WTC11 (cell line): ENCODE data around the gene IL9R. TPM values are rescaled to one million over a fixed set of nuclear protein-coding genes. Genes with fewer than 3 reads are reported as not detected.
"Not testable (repeated sequence)": the region's sequence is repeated elsewhere in the genome, so short reads cannot be mapped to it uniquely, and the experiment has no call there.

Experiments
- ATAC-seq: fragments of 200-7000 bp; cut with Tn5 transposase; 2 replicates; pipeline ENCODE4 v1.10.0; 2021; ENCODE audit warnings: mild to moderate bottlenecking, moderate library complexity
- CTCF ChIA-PET: fragments of 300-600 bp; sonication (Branson Sonifier 250); formaldehyde crosslinking; loops from one replicate; lab custom pipeline; 2021; ENCODE audit warnings: antibody characterized with exemption; lab: Charles Lee
- POLR2A ChIA-PET: fragments of 350-600 bp; sonication (Branson Sonifier 250); formaldehyde crosslinking; loops from one replicate; lab custom pipeline; 2021; ENCODE audit warnings: antibody characterized with exemption; lab: Charles Lee
- DNase-seq: peaks from one replicate; pipeline ENCODE4 v3.0.0; 2021; ENCODE audit warnings: low spot score
- H3K27ac Mint-ChIP-seq: 2 replicates; pipeline ENCODE4 v1.8.0; 2021; ENCODE audit warnings: mixed read lengths
- H3K27me3 Mint-ChIP-seq: 2 replicates; pipeline ENCODE4 v1.8.0; 2021; ENCODE audit warnings: low read depth, mild to moderate bottlenecking, moderate library complexity, mixed read lengths
- H3K36me3 Mint-ChIP-seq: 2 replicates; pipeline ENCODE4 v1.8.0; 2021; ENCODE audit warnings: mixed read lengths
- H3K4me1 Mint-ChIP-seq: 2 replicates; pipeline ENCODE4 v1.8.0; 2022; ENCODE audit warnings: mixed read lengths
- H3K4me3 Mint-ChIP-seq: 2 replicates; pipeline ENCODE4 v1.8.0; 2021; ENCODE audit warnings: mild to moderate bottlenecking, moderate library complexity, mixed read lengths
- H3K9me3 Mint-ChIP-seq: 2 replicates; pipeline ENCODE4 v1.8.0; 2021; ENCODE audit warnings: mixed read lengths
- CBFB ChIP-seq: sonication (generic); formaldehyde crosslinking; IDR thresholded peaks from 2 replicates; pipeline ENCODE4 v1.8.1; 2022; ENCODE audit warnings: mild to moderate bottlenecking, low read depth, missing genetic modification reagents
- CREM ChIP-seq: sonication (generic); formaldehyde crosslinking; IDR thresholded peaks from 2 replicates; pipeline ENCODE4 v1.8.1; 2022; ENCODE audit warnings: mild to moderate bottlenecking, missing genetic modification reagents, moderate library complexity
- ESRRA ChIP-seq: sonication (generic); formaldehyde crosslinking; IDR thresholded peaks from 2 replicates; pipeline ENCODE4 v1.8.1; 2022; ENCODE audit warnings: mild to moderate bottlenecking, missing genetic modification reagents, borderline replicate concordance
- GTF2I ChIP-seq: fragments of 250-450 bp; sonication (Bioruptor Pico); conservative IDR thresholded peaks from 2 replicates; pipeline ENCODE4 v1.4.0; 2021; ENCODE audit warnings: mild to moderate bottlenecking
- KAT7 ChIP-seq: sonication (generic); formaldehyde crosslinking; IDR thresholded peaks from 2 replicates; pipeline ENCODE4 v1.8.1; 2023; ENCODE audit warnings: missing genetic modification reagents, mild to moderate bottlenecking, borderline replicate concordance
- NFYB ChIP-seq: sonication (generic); formaldehyde crosslinking; conservative IDR thresholded peaks from 2 replicates; pipeline ENCODE4 v1.8.0; 2022; ENCODE audit warnings: low read depth, missing genetic modification reagents
- NR3C1 ChIP-seq: sonication (generic); formaldehyde crosslinking; conservative IDR thresholded peaks from 2 replicates; pipeline ENCODE4 v1.8.1; 2023; ENCODE audit warnings: low read depth, mild to moderate bottlenecking, missing genetic modification reagents
- SP1 ChIP-seq: sonication (generic); formaldehyde crosslinking; conservative IDR thresholded peaks from 2 replicates; pipeline ENCODE4 v1.8.1; 2022; ENCODE audit warnings: missing genetic modification reagents
- TCF7 ChIP-seq: sonication (generic); formaldehyde crosslinking; IDR thresholded peaks from 2 replicates; pipeline ENCODE4 v1.8.0; 2022; ENCODE audit warnings: mild to moderate bottlenecking, low read depth, missing genetic modification reagents, moderate library complexity
- TEAD4 ChIP-seq: sonication (generic); formaldehyde crosslinking; IDR thresholded peaks from 2 replicates; pipeline ENCODE4 v1.8.0; 2022; ENCODE audit warnings: mild to moderate bottlenecking, missing genetic modification reagents
- TP53 ChIP-seq: sonication (generic); formaldehyde crosslinking; IDR thresholded peaks from 2 replicates; pipeline ENCODE4 v1.8.1; 2023; ENCODE audit warnings: mild to moderate bottlenecking, missing genetic modification reagents
- ZNF232 ChIP-seq: sonication (generic); formaldehyde crosslinking; IDR thresholded peaks from 2 replicates; pipeline ENCODE4 v1.8.0; 2022; ENCODE audit warnings: mild to moderate bottlenecking, missing genetic modification reagents
- total RNA-seq: library from RNA; stranded (reverse); gene quantifications from 3 replicates; pipeline ENCODE4 v1.2.3, GENCODE V29; 2021
- TF ChIP-seq, protein P1 (sequence below): sonication (generic); formaldehyde crosslinking; IDR thresholded peaks from 2 replicates; pipeline ENCODE4 v1.8.1; 2023; ENCODE audit warnings: mild to moderate bottlenecking, missing genetic modification reagents
- TF ChIP-seq, protein P2 (sequence below): sonication (generic); formaldehyde crosslinking; IDR thresholded peaks from 2 replicates; pipeline ENCODE4 v1.8.1; 2022; ENCODE audit warnings: mild to moderate bottlenecking, moderate library complexity, missing genetic modification reagents
- TF ChIP-seq, protein P3 (sequence below): sonication (generic); formaldehyde crosslinking; IDR thresholded peaks from 2 replicates; pipeline ENCODE4 v1.8.0; 2022; ENCODE audit warnings: mild to moderate bottlenecking, missing genetic modification reagents
- TF ChIP-seq, protein P4 (sequence below): sonication (generic); formaldehyde crosslinking; IDR thresholded peaks from 2 replicates; pipeline ENCODE4 v1.8.0; 2022; ENCODE audit warnings: mild to moderate bottlenecking, missing genetic modification reagents
- TF ChIP-seq, protein P5 (sequence below): sonication (generic); formaldehyde crosslinking; IDR thresholded peaks from 2 replicates; pipeline ENCODE4 v1.8.1; 2022; ENCODE audit warnings: low read depth, mild to moderate bottlenecking, moderate library complexity, missing genetic modification reagents, borderline replicate concordance
- TF ChIP-seq, protein P6 (sequence below): sonication (generic); formaldehyde crosslinking; IDR thresholded peaks from 2 replicates; pipeline ENCODE4 v1.8.0; 2022; ENCODE audit warnings: mild to moderate bottlenecking, missing genetic modification reagents
- TF ChIP-seq, protein P7 (sequence below): fragments of 250-450 bp; sonication (Bioruptor Pico); IDR thresholded peaks from 2 replicates; pipeline ENCODE4 v1.9.0; 2021; ENCODE audit warnings: mild to moderate bottlenecking, borderline replicate concordance
- TF ChIP-seq, protein P8 (sequence below): sonication (generic); formaldehyde crosslinking; conservative IDR thresholded peaks from 2 replicates; pipeline ENCODE4 v1.8.1; 2023; ENCODE audit warnings: mild to moderate bottlenecking, low read depth, missing genetic modification reagents, moderate library complexity

IL9R gene
- total RNA-seq, 1 experiment from 2014 or later, result 1.3 TPM

DNA sequence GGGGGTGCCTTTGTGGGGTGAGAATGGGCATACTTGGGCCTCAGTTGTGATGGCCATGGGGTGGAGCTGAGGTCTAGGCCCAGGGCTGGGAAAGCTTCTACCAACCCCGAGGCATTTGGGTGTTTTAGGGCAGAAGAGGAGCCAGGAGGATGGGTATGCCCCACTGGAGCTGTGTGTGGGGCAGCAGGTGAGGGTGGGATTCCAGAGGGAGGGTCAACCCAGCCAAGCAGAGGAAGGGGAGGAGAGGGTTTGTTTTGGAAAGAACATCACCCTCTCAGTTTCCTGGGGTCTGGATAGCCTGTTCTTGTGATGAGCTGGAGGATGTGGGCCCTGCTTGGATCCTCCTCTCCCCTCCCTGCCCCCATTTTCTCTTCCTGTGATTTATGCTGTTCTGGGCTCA is 620 bp downstream of the IL9R start:
- ChIA-PET POLR2A (no interaction called here), CTCF (no interaction called here)
- TF ChIP-seq TP53 (no peak), SP1 (CRISPR knock-in tag) (no peak)
- TF ChIP-seq, protein P1, sequence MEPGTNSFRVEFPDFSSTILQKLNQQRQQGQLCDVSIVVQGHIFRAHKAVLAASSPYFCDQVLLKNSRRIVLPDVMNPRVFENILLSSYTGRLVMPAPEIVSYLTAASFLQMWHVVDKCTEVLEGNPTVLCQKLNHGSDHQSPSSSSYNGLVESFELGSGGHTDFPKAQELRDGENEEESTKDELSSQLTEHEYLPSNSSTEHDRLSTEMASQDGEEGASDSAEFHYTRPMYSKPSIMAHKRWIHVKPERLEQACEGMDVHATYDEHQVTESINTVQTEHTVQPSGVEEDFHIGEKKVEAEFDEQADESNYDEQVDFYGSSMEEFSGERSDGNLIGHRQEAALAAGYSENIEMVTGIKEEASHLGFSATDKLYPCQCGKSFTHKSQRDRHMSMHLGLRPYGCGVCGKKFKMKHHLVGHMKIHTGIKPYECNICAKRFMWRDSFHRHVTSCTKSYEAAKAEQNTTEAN (CRISPR knock-in tag), result no peak
- H3K27me3 Mint-ChIP-seq, result peaks cover 5% of the 10 kb centered on the region; the same call in 1 of the 2 replicates
- peaks cover 21% of the 10 kb centered on the region for H3K36me3 Mint-ChIP-seq
- no peaks in the 10 kb centered on the region for H3K4me1 Mint-ChIP-seq
- H3K27ac Mint-ChIP-seq, result no peak overlapping the region
- ATAC-seq, result no peak
- no peak for DNase-seq
- peaks cover 24% of the 10 kb centered on the region for H3K9me3 Mint-ChIP-seq
- H3K4me3 Mint-ChIP-seq, result no peak overlapping the region

DNA sequence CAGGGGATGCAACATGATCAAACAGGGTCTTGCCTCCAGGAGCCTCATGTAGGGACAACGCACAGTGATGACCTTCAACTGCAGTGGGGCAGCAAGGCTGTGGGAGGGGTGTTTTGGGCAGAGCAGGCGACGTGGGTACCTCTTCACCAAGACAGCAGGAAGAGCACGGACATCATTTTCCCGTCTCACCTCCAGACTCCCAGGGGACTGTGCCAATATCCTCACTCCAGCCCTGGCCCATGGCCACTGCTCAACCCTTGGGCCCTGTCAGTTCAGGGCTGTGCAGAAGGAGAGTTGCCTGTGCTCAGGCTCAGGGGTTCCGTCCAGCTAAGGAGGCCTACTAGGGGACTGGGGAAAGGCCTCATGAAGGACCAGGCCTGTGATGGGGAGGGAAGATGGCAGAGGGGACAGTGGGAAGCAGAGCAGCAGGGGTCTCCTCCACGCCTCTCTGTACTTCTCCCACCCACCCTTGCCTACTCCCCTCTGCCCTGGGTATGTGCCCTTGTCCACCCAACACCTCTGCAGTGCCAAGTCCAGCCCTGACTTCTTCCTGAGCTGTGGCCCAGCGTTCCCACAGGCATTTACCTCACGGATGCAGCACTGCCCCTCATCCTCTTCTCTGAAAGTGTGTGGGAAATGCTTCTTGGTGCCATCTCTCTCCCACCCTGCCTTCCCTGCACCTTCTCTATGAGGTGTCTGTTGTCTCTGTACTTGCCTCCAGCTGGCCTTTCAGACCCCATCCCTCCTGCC is 1.4 kb downstream of the IL9R start:
- no peak for ATAC-seq

DNA sequence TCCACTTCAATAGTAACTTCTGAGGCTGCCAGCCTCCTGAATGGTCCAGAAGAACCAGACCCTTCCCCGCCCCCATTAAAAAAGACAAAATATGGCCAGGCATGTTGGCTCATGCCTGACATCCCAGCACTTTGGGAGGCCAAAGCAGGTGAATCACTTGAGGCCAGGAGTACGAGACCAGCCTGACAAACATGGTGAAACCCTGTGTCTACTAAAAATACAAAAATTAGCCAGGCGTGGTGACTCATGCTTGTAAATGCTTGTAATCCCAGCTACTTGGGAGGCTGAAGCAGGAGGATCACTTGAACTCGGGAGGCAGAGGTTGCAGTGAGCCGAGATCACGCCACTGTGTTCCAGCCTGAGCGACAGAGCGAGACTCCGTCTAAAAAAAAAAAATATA is 2.3 kb downstream of the IL9R start:
- CTCF ChIA-PET, H3K27ac Mint-ChIP-seq, DNase-seq, ATAC-seq, H3K4me1 Mint-ChIP-seq, H3K27me3 Mint-ChIP-seq, POLR2A ChIA-PET, H3K4me3 Mint-ChIP-seq: not testable (repeated sequence)
- peaks cover 24% of the 10 kb centered on the region for H3K9me3 Mint-ChIP-seq
- peaks cover 26% of the 10 kb centered on the region for H3K36me3 Mint-ChIP-seq

More for the DNA sequence above, 1.4 kb downstream of the IL9R start:
- ChIA-PET CTCF (no interaction called here), POLR2A (no interaction called here)
- no peaks in the 10 kb centered on the region for H3K4me1 Mint-ChIP-seq
- H3K9me3 Mint-ChIP-seq, result peaks cover 22% of the 10 kb centered on the region
- no peak overlapping the region for H3K4me3 Mint-ChIP-seq
- TF ChIP-seq ESRRA (CRISPR knock-in tag), result no peak
- TF ChIP-seq, protein P2, sequence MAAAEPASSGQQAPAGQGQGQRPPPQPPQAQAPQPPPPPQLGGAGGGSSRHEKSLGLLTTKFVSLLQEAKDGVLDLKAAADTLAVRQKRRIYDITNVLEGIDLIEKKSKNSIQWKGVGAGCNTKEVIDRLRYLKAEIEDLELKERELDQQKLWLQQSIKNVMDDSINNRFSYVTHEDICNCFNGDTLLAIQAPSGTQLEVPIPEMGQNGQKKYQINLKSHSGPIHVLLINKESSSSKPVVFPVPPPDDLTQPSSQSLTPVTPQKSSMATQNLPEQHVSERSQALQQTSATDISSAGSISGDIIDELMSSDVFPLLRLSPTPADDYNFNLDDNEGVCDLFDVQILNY (CRISPR knock-in tag), result no peak
- TF ChIP-seq, protein P3, sequence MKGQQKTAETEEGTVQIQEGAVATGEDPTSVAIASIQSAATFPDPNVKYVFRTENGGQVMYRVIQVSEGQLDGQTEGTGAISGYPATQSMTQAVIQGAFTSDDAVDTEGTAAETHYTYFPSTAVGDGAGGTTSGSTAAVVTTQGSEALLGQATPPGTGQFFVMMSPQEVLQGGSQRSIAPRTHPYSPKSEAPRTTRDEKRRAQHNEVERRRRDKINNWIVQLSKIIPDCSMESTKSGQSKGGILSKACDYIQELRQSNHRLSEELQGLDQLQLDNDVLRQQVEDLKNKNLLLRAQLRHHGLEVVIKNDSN (CRISPR knock-in tag), result no peak
- no peak for TF ChIP-seq NR3C1 (CRISPR knock-in tag)
- no peak for TF ChIP-seq ZNF232
- TF ChIP-seq CBFB, result no peak
- no peak for TF ChIP-seq NFYB (CRISPR knock-in tag)
- no peak for TF ChIP-seq SP1 (CRISPR knock-in tag)
- TF ChIP-seq, protein P4, sequence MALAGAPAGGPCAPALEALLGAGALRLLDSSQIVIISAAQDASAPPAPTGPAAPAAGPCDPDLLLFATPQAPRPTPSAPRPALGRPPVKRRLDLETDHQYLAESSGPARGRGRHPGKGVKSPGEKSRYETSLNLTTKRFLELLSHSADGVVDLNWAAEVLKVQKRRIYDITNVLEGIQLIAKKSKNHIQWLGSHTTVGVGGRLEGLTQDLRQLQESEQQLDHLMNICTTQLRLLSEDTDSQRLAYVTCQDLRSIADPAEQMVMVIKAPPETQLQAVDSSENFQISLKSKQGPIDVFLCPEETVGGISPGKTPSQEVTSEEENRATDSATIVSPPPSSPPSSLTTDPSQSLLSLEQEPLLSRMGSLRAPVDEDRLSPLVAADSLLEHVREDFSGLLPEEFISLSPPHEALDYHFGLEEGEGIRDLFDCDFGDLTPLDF (CRISPR knock-in tag), result no peak
- TF ChIP-seq, protein P5, sequence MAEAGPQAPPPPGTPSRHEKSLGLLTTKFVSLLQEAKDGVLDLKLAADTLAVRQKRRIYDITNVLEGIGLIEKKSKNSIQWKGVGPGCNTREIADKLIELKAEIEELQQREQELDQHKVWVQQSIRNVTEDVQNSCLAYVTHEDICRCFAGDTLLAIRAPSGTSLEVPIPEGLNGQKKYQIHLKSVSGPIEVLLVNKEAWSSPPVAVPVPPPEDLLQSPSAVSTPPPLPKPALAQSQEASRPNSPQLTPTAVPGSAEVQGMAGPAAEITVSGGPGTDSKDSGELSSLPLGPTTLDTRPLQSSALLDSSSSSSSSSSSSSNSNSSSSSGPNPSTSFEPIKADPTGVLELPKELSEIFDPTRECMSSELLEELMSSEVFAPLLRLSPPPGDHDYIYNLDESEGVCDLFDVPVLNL (CRISPR knock-in tag), result no peak
- no peak for TF ChIP-seq TEAD4 (CRISPR knock-in tag)
- no peak for TF ChIP-seq GTF2I
- no peak for TF ChIP-seq CREM (CRISPR knock-in tag)
- no peak for TF ChIP-seq KAT7
- TF ChIP-seq, protein P6, sequence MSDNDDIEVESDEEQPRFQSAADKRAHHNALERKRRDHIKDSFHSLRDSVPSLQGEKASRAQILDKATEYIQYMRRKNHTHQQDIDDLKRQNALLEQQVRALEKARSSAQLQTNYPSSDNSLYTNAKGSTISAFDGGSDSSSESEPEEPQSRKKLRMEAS (CRISPR knock-in tag), result no peak
- TF ChIP-seq, protein P7, sequence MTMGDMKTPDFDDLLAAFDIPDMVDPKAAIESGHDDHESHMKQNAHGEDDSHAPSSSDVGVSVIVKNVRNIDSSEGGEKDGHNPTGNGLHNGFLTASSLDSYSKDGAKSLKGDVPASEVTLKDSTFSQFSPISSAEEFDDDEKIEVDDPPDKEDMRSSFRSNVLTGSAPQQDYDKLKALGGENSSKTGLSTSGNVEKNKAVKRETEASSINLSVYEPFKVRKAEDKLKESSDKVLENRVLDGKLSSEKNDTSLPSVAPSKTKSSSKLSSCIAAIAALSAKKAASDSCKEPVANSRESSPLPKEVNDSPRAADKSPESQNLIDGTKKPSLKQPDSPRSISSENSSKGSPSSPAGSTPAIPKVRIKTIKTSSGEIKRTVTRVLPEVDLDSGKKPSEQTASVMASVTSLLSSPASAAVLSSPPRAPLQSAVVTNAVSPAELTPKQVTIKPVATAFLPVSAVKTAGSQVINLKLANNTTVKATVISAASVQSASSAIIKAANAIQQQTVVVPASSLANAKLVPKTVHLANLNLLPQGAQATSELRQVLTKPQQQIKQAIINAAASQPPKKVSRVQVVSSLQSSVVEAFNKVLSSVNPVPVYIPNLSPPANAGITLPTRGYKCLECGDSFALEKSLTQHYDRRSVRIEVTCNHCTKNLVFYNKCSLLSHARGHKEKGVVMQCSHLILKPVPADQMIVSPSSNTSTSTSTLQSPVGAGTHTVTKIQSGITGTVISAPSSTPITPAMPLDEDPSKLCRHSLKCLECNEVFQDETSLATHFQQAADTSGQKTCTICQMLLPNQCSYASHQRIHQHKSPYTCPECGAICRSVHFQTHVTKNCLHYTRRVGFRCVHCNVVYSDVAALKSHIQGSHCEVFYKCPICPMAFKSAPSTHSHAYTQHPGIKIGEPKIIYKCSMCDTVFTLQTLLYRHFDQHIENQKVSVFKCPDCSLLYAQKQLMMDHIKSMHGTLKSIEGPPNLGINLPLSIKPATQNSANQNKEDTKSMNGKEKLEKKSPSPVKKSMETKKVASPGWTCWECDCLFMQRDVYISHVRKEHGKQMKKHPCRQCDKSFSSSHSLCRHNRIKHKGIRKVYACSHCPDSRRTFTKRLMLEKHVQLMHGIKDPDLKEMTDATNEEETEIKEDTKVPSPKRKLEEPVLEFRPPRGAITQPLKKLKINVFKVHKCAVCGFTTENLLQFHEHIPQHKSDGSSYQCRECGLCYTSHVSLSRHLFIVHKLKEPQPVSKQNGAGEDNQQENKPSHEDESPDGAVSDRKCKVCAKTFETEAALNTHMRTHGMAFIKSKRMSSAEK (CRISPR knock-in tag), result no peak
- TF ChIP-seq, protein P8, sequence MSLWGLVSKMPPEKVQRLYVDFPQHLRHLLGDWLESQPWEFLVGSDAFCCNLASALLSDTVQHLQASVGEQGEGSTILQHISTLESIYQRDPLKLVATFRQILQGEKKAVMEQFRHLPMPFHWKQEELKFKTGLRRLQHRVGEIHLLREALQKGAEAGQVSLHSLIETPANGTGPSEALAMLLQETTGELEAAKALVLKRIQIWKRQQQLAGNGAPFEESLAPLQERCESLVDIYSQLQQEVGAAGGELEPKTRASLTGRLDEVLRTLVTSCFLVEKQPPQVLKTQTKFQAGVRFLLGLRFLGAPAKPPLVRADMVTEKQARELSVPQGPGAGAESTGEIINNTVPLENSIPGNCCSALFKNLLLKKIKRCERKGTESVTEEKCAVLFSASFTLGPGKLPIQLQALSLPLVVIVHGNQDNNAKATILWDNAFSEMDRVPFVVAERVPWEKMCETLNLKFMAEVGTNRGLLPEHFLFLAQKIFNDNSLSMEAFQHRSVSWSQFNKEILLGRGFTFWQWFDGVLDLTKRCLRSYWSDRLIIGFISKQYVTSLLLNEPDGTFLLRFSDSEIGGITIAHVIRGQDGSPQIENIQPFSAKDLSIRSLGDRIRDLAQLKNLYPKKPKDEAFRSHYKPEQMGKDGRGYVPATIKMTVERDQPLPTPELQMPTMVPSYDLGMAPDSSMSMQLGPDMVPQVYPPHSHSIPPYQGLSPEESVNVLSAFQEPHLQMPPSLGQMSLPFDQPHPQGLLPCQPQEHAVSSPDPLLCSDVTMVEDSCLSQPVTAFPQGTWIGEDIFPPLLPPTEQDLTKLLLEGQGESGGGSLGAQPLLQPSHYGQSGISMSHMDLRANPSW (CRISPR knock-in tag), result no peak
- TF ChIP-seq TCF7, result no peak
- H3K27ac Mint-ChIP-seq, result no peak overlapping the region
- H3K27me3 Mint-ChIP-seq, result peaks cover 5% of the 10 kb centered on the region; the same call in 1 of the 2 replicates
- no peak for DNase-seq
- peaks cover 23% of the 10 kb centered on the region for H3K36me3 Mint-ChIP-seq
